C4-2B (cell line): ENCODE data around the gene CDH20.
"Not testable (repeated sequence)": the region's sequence is repeated elsewhere in the genome, so short reads cannot be mapped to it uniquely, and the experiment has no call there.

Experiments used
- H3K27ac ChIP-seq: fragments of 450-650 bp; 2 replicates; pipeline ENCODE4 v1.5.1; 2017
- CTCF ChIP-seq: fragments of 450-650 bp; conservative IDR thresholded peaks from 2 replicates; pipeline ENCODE4 v1.5.1; 2017; ENCODE audit warnings: mild to moderate bottlenecking
- ZFX ChIP-seq: fragments of 450-650 bp; IDR thresholded peaks from 2 replicates; pipeline ENCODE4 v1.6.1; 2017

The CDH20 gene

GRCh38 chr18:61364953-61365352, 31.7 kb downstream of the CDH20 start:
- TF ChIP-seq CTCF, result no peak
- H3K27ac ChIP-seq, result no peak overlapping the region

- no peak for TF ChIP-seq CTCF
- no peak for TF ChIP-seq ZFX
- H3K27ac ChIP-seq, result no peak overlapping the region
These were observed 34.8 kb downstream of the CDH20 start for GRCh38 chr18:61368001-61368400.

GRCh38 chr18:61369671-61370070, 36.4 kb downstream of the CDH20 start:
- not testable (repeated sequence) for H3K27ac ChIP-seq

- TF ChIP-seq CTCF, result no peak
- no peak for TF ChIP-seq ZFX
- H3K27ac ChIP-seq, result no peak overlapping the region
These were observed 37.9 kb downstream of the CDH20 start for GRCh38 chr18:61371111-61371510.

GRCh38 chr18:61379827-61380226, 46.6 kb downstream of the CDH20 start:
- no peak overlapping the region for H3K27ac ChIP-seq
- TF ChIP-seq ZFX (no peak), CTCF (no peak)

GRCh38 chr18:61388010-61388409, 54.8 kb downstream of the CDH20 start:
- no peak for TF ChIP-seq CTCF
- H3K27ac ChIP-seq, result no peak overlapping the region

GRCh38 chr18:61394983-61395382, 61.8 kb downstream of the CDH20 start:
- no peak for TF ChIP-seq ZFX
- no peak for TF ChIP-seq CTCF
- no peak overlapping the region for H3K27ac ChIP-seq

- H3K27ac ChIP-seq, result no peak overlapping the region
- TF ChIP-seq ZFX, result no peak
- no peak for TF ChIP-seq CTCF
These were observed 64.0 kb downstream of the CDH20 start for GRCh38 chr18:61397222-61397621.
